ENCODE measurements around the gene CACHD1. TPM values are rescaled to one million over a fixed set of nuclear protein-coding genes. Genes with fewer than 3 reads are reported as not detected.
A peak's percentile ranks its signal among the peaks of the same experiment; 100 is the strongest.

The CACHD1 gene
- total and polyA plus RNA-seq, 8 donors, result 2.9 to 7.1 (median 5.2) TPM

GRCh38 chr1:64536836-64537490 is 67.0 kb downstream of the CACHD1 start:
- H3K27me3 ChIP-seq, result no peaks in the 10 kb centered on the region
- H3K36me3 ChIP-seq, result no peaks in the 10 kb centered on the region
- no peaks in the 10 kb centered on the region for H3K9me3 ChIP-seq
- DNase-seq (peak in 3 of 6 donors; percentile 16 to 52 (median 39)), FAIRE-seq (no peak), ATAC-seq (peak; percentile 61 to 83 (median 70))
- H3K4me1 ChIP-seq, result peaks cover 25 to 34% (median 26%) of the 10 kb centered on the region in 3 donors
- intact Hi-C loops (cut with DNase I), result no loop called here
- peak overlapping the region in 2 of 4 donors; percentile 1 to 6 for H3K4me3 ChIP-seq
- peak overlapping the region in 2 of 4 donors; percentile 71 to 76 for H3K27ac ChIP-seq
- TF ChIP-seq CTCF (IDR thresholded peaks at IDR 0.05), result no peak
- 18 to 20% methylated on average over 8 of the region's 8 CpGs for WGBS, 2 donors

GRCh38 chr1:64537942-64538341 is 68.0 kb downstream of the CACHD1 start:
- FAIRE-seq, result no peak

GRCh38 chr1:64538389-64538788 is 68.5 kb downstream of the CACHD1 start:
- H3K27ac ChIP-seq, result no peak overlapping the region

More at GRCh38 chr1:64537942-64538341, 68.0 kb downstream of the CACHD1 start:
- DNase-seq (peak in 2 of 6 donors; percentile 19 to 23), ATAC-seq (peak; percentile 43 to 53 (median 48))
- intact Hi-C loops (cut with DNase I), result no loop called here
- Histone ChIP-seq H3K4me1 (peaks cover 26 to 40% (median 30%) of the 10 kb centered on the region in 3 donors), H3K36me3 (no peaks in the 10 kb centered on the region), H3K4me3 (no peak overlapping the region), H3K9me3 (no peaks in the 10 kb centered on the region), H3K27ac (peak overlapping the region in 1 of 4 donors; percentile 76), H3K27me3 (no peaks in the 10 kb centered on the region)
- 34 to 38% methylated on average over 4 of the region's 4 CpGs for WGBS, 2 donors
- no peak for TF ChIP-seq CTCF (IDR thresholded peaks at IDR 0.05)

GRCh38 chr1:64539289-64539688 is 69.4 kb downstream of the CACHD1 start:
- Histone ChIP-seq H3K9me3 (no peaks in the 10 kb centered on the region), H3K4me3 (no peak overlapping the region), H3K27ac (no peak overlapping the region), H3K36me3 (no peaks in the 10 kb centered on the region), H3K27me3 (no peaks in the 10 kb centered on the region), H3K4me1 (peaks cover 26 to 40% (median 30%) of the 10 kb centered on the region in 3 donors)
- DNase-seq (no peak), FAIRE-seq (no peak), ATAC-seq (no peak)
- 45 to 48% methylated on average over 3 of the region's 3 CpGs for WGBS, 2 donors
- intact Hi-C loops (cut with DNase I), result no loop called here
- TF ChIP-seq CTCF (IDR thresholded peaks at IDR 0.05), result no peak

More at GRCh38 chr1:64538389-64538788, 68.5 kb downstream of the CACHD1 start:
- Histone ChIP-seq H3K36me3 (no peaks in the 10 kb centered on the region), H3K9me3 (no peaks in the 10 kb centered on the region), H3K4me3 (no peak overlapping the region), H3K4me1 (peaks cover 26 to 40% (median 30%) of the 10 kb centered on the region in 3 donors), H3K27me3 (no peaks in the 10 kb centered on the region)
- intact Hi-C loops (cut with DNase I), result no loop called here
- 79 to 88% methylated on average over 3 of the region's 3 CpGs for WGBS, 2 donors
- no peak for TF ChIP-seq CTCF (IDR thresholded peaks at IDR 0.05)
- DNase-seq (no peak), FAIRE-seq (no peak), ATAC-seq (no peak)

GRCh38 chr1:64539781-64540218 is 69.9 kb downstream of the CACHD1 start:
- no peak for TF ChIP-seq CTCF (IDR thresholded peaks at IDR 0.05)
- ATAC-seq (peak in 3 of 4 donors; percentile 16 to 41 (median 39)), DNase-seq (peak; percentile 55 to 81 (median 72)), FAIRE-seq (no peak)
- no peaks in the 10 kb centered on the region for H3K27me3 ChIP-seq
- no peaks in the 10 kb centered on the region for H3K9me3 ChIP-seq
- 48 to 58% methylated on average over 2 of the region's 2 CpGs for WGBS, 2 donors
- H3K36me3 ChIP-seq, result no peaks in the 10 kb centered on the region
- peaks cover 26 to 40% (median 30%) of the 10 kb centered on the region in 3 donors for H3K4me1 ChIP-seq
- H3K4me3 ChIP-seq, result no peak overlapping the region
- H3K27ac ChIP-seq, result peak overlapping the region in 2 of 4 donors; percentile 14 to 46
- intact Hi-C loops (cut with DNase I), result no loop called here
